ENCODE results near the gene XRN1. TPM values are rescaled to one million over a fixed set of nuclear protein-coding genes. Genes with fewer than 3 reads are reported as not detected.

Gene XRN1
- total and polyA plus RNA-seq, 3 donors from 2014 or later: 18.2 to 47.2 (median 39.8) TPM

DNA sequence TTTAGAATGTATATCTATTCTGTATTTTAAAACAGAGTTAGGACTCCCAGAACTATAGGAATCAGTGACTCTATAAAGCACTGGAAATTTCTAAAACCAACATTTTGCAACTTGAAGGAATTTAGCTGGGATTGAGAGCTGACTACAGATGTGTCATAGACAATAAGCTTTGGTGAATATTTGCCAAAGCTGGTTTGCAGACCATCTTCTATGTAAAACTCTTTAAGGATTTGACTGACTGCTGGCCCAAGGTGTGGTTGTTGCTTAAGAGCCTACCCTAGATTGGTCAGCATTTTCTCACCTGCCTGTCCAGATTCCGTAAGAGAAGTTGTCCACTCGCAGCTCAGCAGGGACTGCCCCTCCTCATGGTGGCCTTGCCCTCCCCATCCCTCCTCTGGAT lies 149.2 kb downstream of the XRN1 start:
- H3K9me3 ChIP-seq: no peaks in the 10 kb centered on the region
- TF ChIP-seq POLR2A (IDR thresholded peaks at IDR 0.05): no peak
- TF ChIP-seq, protein P1, sequence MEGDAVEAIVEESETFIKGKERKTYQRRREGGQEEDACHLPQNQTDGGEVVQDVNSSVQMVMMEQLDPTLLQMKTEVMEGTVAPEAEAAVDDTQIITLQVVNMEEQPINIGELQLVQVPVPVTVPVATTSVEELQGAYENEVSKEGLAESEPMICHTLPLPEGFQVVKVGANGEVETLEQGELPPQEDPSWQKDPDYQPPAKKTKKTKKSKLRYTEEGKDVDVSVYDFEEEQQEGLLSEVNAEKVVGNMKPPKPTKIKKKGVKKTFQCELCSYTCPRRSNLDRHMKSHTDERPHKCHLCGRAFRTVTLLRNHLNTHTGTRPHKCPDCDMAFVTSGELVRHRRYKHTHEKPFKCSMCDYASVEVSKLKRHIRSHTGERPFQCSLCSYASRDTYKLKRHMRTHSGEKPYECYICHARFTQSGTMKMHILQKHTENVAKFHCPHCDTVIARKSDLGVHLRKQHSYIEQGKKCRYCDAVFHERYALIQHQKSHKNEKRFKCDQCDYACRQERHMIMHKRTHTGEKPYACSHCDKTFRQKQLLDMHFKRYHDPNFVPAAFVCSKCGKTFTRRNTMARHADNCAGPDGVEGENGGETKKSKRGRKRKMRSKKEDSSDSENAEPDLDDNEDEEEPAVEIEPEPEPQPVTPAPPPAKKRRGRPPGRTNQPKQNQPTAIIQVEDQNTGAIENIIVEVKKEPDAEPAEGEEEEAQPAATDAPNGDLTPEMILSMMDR (IDR thresholded peaks at IDR 0.05): no peak
- no peaks in the 10 kb centered on the region for H3K27me3 ChIP-seq
- 88 to 91% methylated on average over 2 of the region's 2 CpGs for WGBS, 2 donors
- no peak overlapping the region for H3K4me3 ChIP-seq
- no peak overlapping the region for H3K27ac ChIP-seq
- no peaks in the 10 kb centered on the region for H3K4me1 ChIP-seq
- no peaks in the 10 kb centered on the region for H3K36me3 ChIP-seq (ENCODE audit: low read depth, missing control alignments)
- DNase-seq: no peak
- intact Hi-C loops (cut with DNase I; ENCODE audit: low total_unique reads): no loop called here

DNA sequence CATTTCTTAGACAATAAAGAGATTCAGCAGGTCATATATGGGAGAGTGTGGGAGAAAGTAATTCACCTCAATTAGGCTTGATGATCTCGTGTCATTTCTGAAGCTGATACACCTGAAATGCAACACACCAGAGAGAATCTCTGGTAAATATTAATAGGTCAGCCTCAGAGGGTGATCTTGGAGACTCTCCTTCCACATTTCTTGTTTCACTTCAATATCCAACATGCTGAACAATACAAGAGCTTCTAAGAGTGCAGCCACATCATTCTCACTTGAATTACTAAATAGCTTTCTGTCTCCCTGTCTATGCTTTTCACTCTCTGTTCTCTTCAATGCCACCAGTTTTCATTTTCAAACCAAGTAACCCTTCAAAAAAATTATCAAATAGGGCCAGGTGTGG lies 151.3 kb downstream of the XRN1 start:
- Histone ChIP-seq H3K4me3 (no peak overlapping the region), H3K27me3 (no peaks in the 10 kb centered on the region), H3K4me1 (no peaks in the 10 kb centered on the region), H3K36me3 (ENCODE audit: low read depth, missing control alignments) (no peaks in the 10 kb centered on the region), H3K27ac (no peak overlapping the region), H3K9me3 (no peaks in the 10 kb centered on the region)
- intact Hi-C loops (cut with DNase I; ENCODE audit: low total_unique reads): no loop called here
- DNase-seq: no peak
- 79 to 86% methylated on average over 1 of the region's 1 CpG for WGBS, 2 donors
- TF ChIP-seq POLR2A (IDR thresholded peaks at IDR 0.05): no peak
- TF ChIP-seq, protein P1 (IDR thresholded peaks at IDR 0.05): no peak

DNA sequence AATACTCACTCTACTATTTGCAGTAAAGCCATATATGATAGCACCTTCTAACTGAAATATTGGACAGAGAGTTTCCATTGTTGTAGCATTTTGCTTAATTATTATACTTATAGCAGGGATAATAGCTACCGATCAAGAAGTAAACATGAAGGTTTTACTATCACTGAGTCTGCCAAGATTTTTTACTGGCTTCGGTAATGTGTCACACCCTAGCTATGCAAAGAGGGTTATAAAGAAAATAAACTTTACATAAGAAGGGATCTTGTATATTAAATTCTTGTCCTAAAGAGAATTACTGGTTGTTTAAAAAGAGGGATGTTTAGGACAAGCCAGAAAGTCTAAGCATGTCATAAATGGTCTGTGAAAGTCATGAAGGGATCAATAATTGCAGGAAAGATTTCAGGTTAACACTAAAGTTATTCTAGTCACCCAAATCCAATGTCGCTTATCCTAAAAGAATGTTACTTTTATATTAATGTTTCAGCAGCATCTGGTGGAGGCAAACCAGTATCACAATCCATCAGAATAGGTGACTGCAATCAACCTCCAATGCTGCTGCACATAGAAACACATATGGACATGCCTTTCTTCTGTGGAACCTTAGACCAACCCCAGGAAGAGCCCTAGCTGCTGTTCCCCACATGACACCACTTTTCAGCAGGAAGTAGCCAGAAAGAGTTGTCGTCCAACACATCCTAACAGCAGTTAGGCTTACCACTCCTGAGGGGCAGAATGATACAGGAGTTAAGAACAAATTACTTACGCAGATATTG lies 159.8 kb downstream of the XRN1 start:
- DNase-seq: no peak
- intact Hi-C loops (cut with DNase I; ENCODE audit: low total_unique reads): no loop called here
- WGBS, 2 donors: 94 to 96% methylated on average over 5 of the region's 5 CpGs
- no peak overlapping the region for H3K27ac ChIP-seq
- no peaks in the 10 kb centered on the region for H3K9me3 ChIP-seq
- no peak overlapping the region for H3K4me3 ChIP-seq
- H3K4me1 ChIP-seq: no peaks in the 10 kb centered on the region
- no peak for TF ChIP-seq POLR2A (IDR thresholded peaks at IDR 0.05)
- TF ChIP-seq, protein P1 (IDR thresholded peaks at IDR 0.05): no peak
- no peaks in the 10 kb centered on the region for H3K27me3 ChIP-seq
- no peaks in the 10 kb centered on the region for H3K36me3 ChIP-seq (ENCODE audit: low read depth, missing control alignments)

DNA sequence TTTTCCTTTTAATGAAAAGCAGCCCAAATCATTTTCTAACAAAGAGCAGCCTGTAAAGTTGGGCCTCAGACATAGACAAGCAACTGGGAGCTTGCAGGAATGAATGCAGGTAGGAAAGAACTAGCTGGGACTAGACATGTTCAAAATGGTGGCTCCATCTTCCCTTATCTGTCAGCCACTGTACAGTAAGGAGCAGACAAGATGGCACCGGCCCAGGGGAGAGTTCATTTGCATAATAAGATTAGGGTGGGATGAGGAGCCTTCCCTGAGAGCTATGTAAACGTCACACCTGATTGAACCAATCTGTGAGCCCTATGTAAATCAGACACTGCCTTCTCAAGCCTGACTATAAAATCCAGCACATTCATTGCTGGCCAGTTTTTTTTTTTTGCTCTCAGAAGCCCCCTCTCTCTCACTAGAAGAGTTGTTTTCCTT lies 162.7 kb downstream of the XRN1 start:
- Histone ChIP-seq H3K4me3 (no peak overlapping the region), H3K27ac (no peak overlapping the region), H3K36me3 (ENCODE audit: low read depth, missing control alignments) (no peaks in the 10 kb centered on the region), H3K9me3 (no peaks in the 10 kb centered on the region), H3K27me3 (no peaks in the 10 kb centered on the region), H3K4me1 (no peaks in the 10 kb centered on the region)
- intact Hi-C loops (cut with DNase I; ENCODE audit: low total_unique reads): no loop called here
- no peak for DNase-seq
- TF ChIP-seq, protein P1 (IDR thresholded peaks at IDR 0.05): no peak
- TF ChIP-seq POLR2A (IDR thresholded peaks at IDR 0.05): no peak
- WGBS, 2 donors: 50 to 53% methylated on average over 2 of the region's 2 CpGs

DNA sequence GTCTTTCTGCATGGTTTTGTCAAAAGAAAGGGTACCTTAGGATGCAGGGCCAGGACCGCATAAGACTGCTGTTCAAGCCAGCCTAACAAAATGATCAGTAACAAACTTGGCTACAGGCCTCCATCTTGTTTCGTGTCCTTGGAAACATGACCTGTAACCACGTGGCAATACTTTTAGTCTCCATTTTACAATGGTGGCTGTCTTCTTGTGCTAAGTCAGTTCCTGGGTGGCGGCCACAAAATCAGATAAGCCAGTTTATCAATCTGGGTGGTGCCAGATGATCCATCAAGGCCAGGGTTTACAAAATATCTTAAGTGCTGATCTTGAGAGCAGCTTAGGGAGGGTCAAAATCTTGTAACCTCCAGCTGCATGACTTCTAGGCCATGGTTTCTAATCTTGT lies 165.3 kb downstream of the XRN1 start:
- no peaks in the 10 kb centered on the region for H3K9me3 ChIP-seq
- no peak for TF ChIP-seq POLR2A (IDR thresholded peaks at IDR 0.05)
- TF ChIP-seq, protein P1 (IDR thresholded peaks at IDR 0.05): no peak
- intact Hi-C loops (cut with DNase I; ENCODE audit: low total_unique reads): no loop called here
- H3K27me3 ChIP-seq: no peaks in the 10 kb centered on the region
- WGBS, 2 donors: 88 to 93% methylated on average over 4 of the region's 4 CpGs
- no peak overlapping the region for H3K27ac ChIP-seq
- no peak overlapping the region for H3K4me3 ChIP-seq
- H3K4me1 ChIP-seq: no peaks in the 10 kb centered on the region
- H3K36me3 ChIP-seq (ENCODE audit: low read depth, missing control alignments): no peaks in the 10 kb centered on the region
- no peak for DNase-seq
